ENCODE data around the gene DHX30.
"Not testable (repeated sequence)": the region's sequence is repeated elsewhere in the genome, so short reads cannot be mapped to it uniquely, and the experiment has no call there.

Gene DHX30

GRCh38 chr3:47824541-47825473 is 21.9 kb downstream of the DHX30 start (continued):
- peak; percentile 41; the same call in 1 of the 2 replicates for TF ChIP-seq HIC1 (tag by site-specific recombination; IDR thresholded peaks at IDR 0.05)
- TF ChIP-seq ZSCAN30 (tag by site-specific recombination; IDR thresholded peaks at IDR 0.05) = peak; percentile 95
- peak; percentile 87 for TF ChIP-seq ZNF335 (tag by site-specific recombination; conservative IDR thresholded peaks at IDR 0.05)
- peak; percentile 29; the same call in 1 of the 2 replicates for TF ChIP-seq ZNF596 (tag by site-specific recombination; IDR thresholded peaks at IDR 0.05)
- TF ChIP-seq ZNF239 (tag by site-specific recombination; IDR thresholded peaks at IDR 0.05) = no peak
- TF ChIP-seq ZNF174 (tag by site-specific recombination; IDR thresholded peaks at IDR 0.05) = no peak

- Histone ChIP-seq H3K9me3 (ENCODE audit: control insufficient read depth, insufficient read depth, low read depth, low read length) (no peaks in the 10 kb centered on the region), H3K27ac (ENCODE audit: extremely low read depth, low read depth, low read length) (peak overlapping the region; percentile 80), H3K4me1 (ENCODE audit: control insufficient read depth, insufficient read depth, low read length) (no peaks in the 10 kb centered on the region), H3K36me3 (ENCODE audit: control insufficient read depth in 2 of 2, insufficient read depth in 1 of 2, low read length in 2 of 2) (peaks cover 25 to 50% of the 10 kb centered on the region in 2 experiments), H3K4me3 (ENCODE audit: low read depth, low read length) (peak overlapping the region; percentile 83)
- ChIA-PET POLR2A (interaction anchor here (1.0 to 2.4 kb wide), 6 partner anchors 8 to 445 kb away, joined by 3 to 11 read pairs (median 4); partner anchors contain the start of gene PTPN23), CTCF (interaction anchor here (0.6 to 2.2 kb wide), 18 partner anchors 9 to 1135 kb away, joined by 3 to 15 read pairs (median 4); no protein-coding TSS in a partner anchor)
- 0 out of 2 replicates have a peak, but pooled peaks have one; percentile 10 for TF ChIP-seq PRDM10 (tag by site-specific recombination; IDR thresholded peaks at IDR 0.05)
- no peak for TF ChIP-seq ZNF701 (tag by site-specific recombination; IDR thresholded peaks at IDR 0.05)
Observed at GRCh38 chr3:47825590-47825989, 22.7 kb downstream of the DHX30 start.

- CTCF ChIA-PET = not testable (repeated sequence)
Observed at GRCh38 chr3:47829482-47829881, 26.5 kb downstream of the DHX30 start.

GRCh38 chr3:47836986-47837385 is 34.0 kb downstream of the DHX30 start:
- POLR2A ChIA-PET = interaction anchor here (1.0 to 1.5 kb wide), 2 partner anchors 12 to 321 kb away, joined by 3 to 11 read pairs; no protein-coding TSS in a partner anchor
- TF ChIP-seq ZSCAN23 (tag by site-specific recombination; IDR thresholded peaks at IDR 0.05) = no peak
- TF ChIP-seq ZNF366 (tag by site-specific recombination; conservative IDR thresholded peaks at IDR 0.05) = no peak
- TF ChIP-seq ZNF692 (tag by site-specific recombination; IDR thresholded peaks at IDR 0.05) = no peak
- no peak for TF ChIP-seq GLIS2 (tag by site-specific recombination; IDR thresholded peaks at IDR 0.05)
- no peak for TF ChIP-seq RBAK (tag by site-specific recombination; IDR thresholded peaks at IDR 0.05)
- no peak for TF ChIP-seq BCL6B (tag by site-specific recombination; IDR thresholded peaks at IDR 0.05)
- TF ChIP-seq ZNF639 (tag by site-specific recombination; IDR thresholded peaks at IDR 0.05) = no peak
- no peak for TF ChIP-seq ZNF843 (tag by site-specific recombination; IDR thresholded peaks at IDR 0.05)
- TF ChIP-seq ZNF600 (tag by site-specific recombination; IDR thresholded peaks at IDR 0.05) = no peak

More at GRCh38 chr3:47829482-47829881, 26.5 kb downstream of the DHX30 start:
- POLR2A ChIA-PET; H3K4me1 ChIP-seq (ENCODE audit: control insufficient read depth, insufficient read depth, low read length); H3K4me3 ChIP-seq (ENCODE audit: low read depth, low read length); H3K9me3 ChIP-seq (ENCODE audit: control insufficient read depth, insufficient read depth, low read depth, low read length); H3K27ac ChIP-seq (ENCODE audit: extremely low read depth, low read depth, low read length): not testable (repeated sequence)
- peaks cover 46 to 80% of the 10 kb centered on the region in 2 experiments for H3K36me3 ChIP-seq (ENCODE audit: control insufficient read depth in 2 of 2, insufficient read depth in 1 of 2, low read length in 2 of 2)

More at GRCh38 chr3:47836986-47837385, 34.0 kb downstream of the DHX30 start:
- CTCF ChIA-PET = interaction anchor here (0.5 to 4.1 kb wide), 20 partner anchors 12 to 869 kb away, joined by 3 to 37 read pairs (median 4); no protein-coding TSS in a partner anchor
- Histone ChIP-seq H3K27ac (ENCODE audit: extremely low read depth, low read depth, low read length) (no peak overlapping the region), H3K4me3 (ENCODE audit: low read depth, low read length) (no peak overlapping the region), H3K36me3 (ENCODE audit: control insufficient read depth in 2 of 2, insufficient read depth in 1 of 2, low read length in 2 of 2) (peaks cover 26 to 93% of the 10 kb centered on the region in 2 experiments), H3K9me3 (ENCODE audit: control insufficient read depth, insufficient read depth, low read depth, low read length) (no peaks in the 10 kb centered on the region), H3K4me1 (ENCODE audit: control insufficient read depth, insufficient read depth, low read length) (no peaks in the 10 kb centered on the region)
